GM21825 (cell line): Measurements from ENCODE around the gene ZNF608.
A peak's percentile ranks its signal among the peaks of the same experiment; 100 is the strongest.

Experiments used
- ATAC-seq: cut with Tn5 transposase; IDR thresholded peaks from one replicate; pipeline ENCODE4 v1.9.1; 2021; ENCODE audit warnings: mild to moderate bottlenecking, moderate library complexity; ENCODE audit not compliant: unreplicated experiment

The ZNF608 gene

GRCh38 chr5:124755041-124755440 lies 8.6 kb upstream of the ZNF608 start:
- ATAC-seq = no peak

GRCh38 chr5:124754206-124754927 lies 7.9 kb upstream of the ZNF608 start:
- no peak for ATAC-seq

- no peak for ATAC-seq
Observed at GRCh38 chr5:124752854-124753720, 6.6 kb upstream of the ZNF608 start.

- no peak for ATAC-seq
Observed at GRCh38 chr5:124751031-124751430, 4.6 kb upstream of the ZNF608 start.

GRCh38 chr5:124748687-124749594 lies 2.5 kb upstream of the ZNF608 start:
- ATAC-seq = peak; percentile 83

GRCh38 chr5:124747791-124748686 lies 1.6 kb upstream of the ZNF608 start:
- peak; percentile 55 for ATAC-seq

GRCh38 chr5:124746916-124747790 lies 714 bp upstream of the ZNF608 start:
- no peak for ATAC-seq

- no peak for ATAC-seq
Observed at GRCh38 chr5:124745007-124745927, 1.2 kb downstream of the ZNF608 start.

- no peak for ATAC-seq
Observed at GRCh38 chr5:124744170-124744971, 2.1 kb downstream of the ZNF608 start.

- ATAC-seq = no peak
Observed at GRCh38 chr5:124743602-124744169, 2.8 kb downstream of the ZNF608 start.

GRCh38 chr5:124742983-124743601 lies 3.3 kb downstream of the ZNF608 start:
- ATAC-seq = no peak

- ATAC-seq = no peak
Observed at GRCh38 chr5:124742521-124742920, 3.9 kb downstream of the ZNF608 start.

- ATAC-seq = no peak
Observed at GRCh38 chr5:124741711-124742496, 4.5 kb downstream of the ZNF608 start.

GRCh38 chr5:124740991-124741583 lies 5.4 kb downstream of the ZNF608 start:
- ATAC-seq = no peak

- no peak for ATAC-seq
Observed at GRCh38 chr5:124740071-124740470, 6.4 kb downstream of the ZNF608 start.
